Measurements from ENCODE around the gene TMEM259. TPM values are rescaled to one million over a fixed set of nuclear protein-coding genes. Genes with fewer than 3 reads are reported as not detected.

The TMEM259 gene
- total RNA-seq, 1 donor from 2014 or later: 157 TPM

DNA sequence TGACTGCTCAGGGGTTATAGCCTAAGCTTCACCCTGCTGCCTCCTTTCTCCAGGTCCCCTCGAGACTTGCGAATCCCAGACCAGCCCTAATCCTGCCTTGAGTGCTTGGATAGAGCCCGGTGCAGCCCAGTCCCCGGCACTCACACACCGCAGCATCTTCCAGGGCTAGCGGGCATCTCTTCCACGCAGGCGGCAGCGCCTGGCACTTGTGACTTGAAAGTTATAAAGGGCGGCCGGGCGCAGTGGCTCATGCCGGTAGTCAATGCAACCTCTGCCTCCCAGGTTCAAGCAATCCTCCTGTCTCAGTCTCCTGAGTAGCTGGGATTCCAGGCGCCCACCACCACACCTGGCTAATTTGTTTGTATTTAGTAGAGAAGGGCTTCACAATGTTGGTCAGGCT, 34.8 kb downstream of the TMEM259 start:
- H3K27me3 Mint-ChIP-seq (ENCODE audit: unreplicated experiment): no peaks in the 10 kb centered on the region
- H3K27ac Mint-ChIP-seq (ENCODE audit: unreplicated experiment): no peak overlapping the region
- DNase-seq (ENCODE audit: extremely low spot score, unreplicated experiment): no peak
- H3K4me3 Mint-ChIP-seq (ENCODE audit: unreplicated experiment): no peak overlapping the region
- H3K9me3 Mint-ChIP-seq (ENCODE audit: unreplicated experiment): no peaks in the 10 kb centered on the region
- no peak for TF ChIP-seq CTCF (IDR thresholded peaks at IDR 0.05)
- peaks cover 19% of the 10 kb centered on the region for H3K36me3 Mint-ChIP-seq (ENCODE audit: unreplicated experiment)
- peaks cover 19% of the 10 kb centered on the region for H3K4me1 Mint-ChIP-seq (ENCODE audit: unreplicated experiment)

- Mint-ChIP-seq H3K4me3 (ENCODE audit: unreplicated experiment) (peak within 1 kb of the TSS; percentile 95), H3K27me3 (ENCODE audit: unreplicated experiment) (no peaks in the 10 kb centered on the region), H3K36me3 (ENCODE audit: unreplicated experiment) (peaks cover 14% of the 10 kb centered on the region), H3K27ac (ENCODE audit: unreplicated experiment) (peak within 1 kb of the TSS; percentile 94), H3K4me1 (ENCODE audit: unreplicated experiment) (peaks cover 27% of the 10 kb centered on the region), H3K9me3 (ENCODE audit: unreplicated experiment) (no peaks in the 10 kb centered on the region)
- no peak for TF ChIP-seq CTCF (IDR thresholded peaks at IDR 0.05)
- DNase-seq (ENCODE audit: extremely low spot score, unreplicated experiment): peak; percentile 97
Measured at GRCh38 chr19:984165-984967, 36.6 kb downstream of the TMEM259 start, which contains the start of gene WDR18. WDR18 (plus strand) TSS chr19:984345; CDS start chr19:984354, 9 bp downstream.

DNA sequence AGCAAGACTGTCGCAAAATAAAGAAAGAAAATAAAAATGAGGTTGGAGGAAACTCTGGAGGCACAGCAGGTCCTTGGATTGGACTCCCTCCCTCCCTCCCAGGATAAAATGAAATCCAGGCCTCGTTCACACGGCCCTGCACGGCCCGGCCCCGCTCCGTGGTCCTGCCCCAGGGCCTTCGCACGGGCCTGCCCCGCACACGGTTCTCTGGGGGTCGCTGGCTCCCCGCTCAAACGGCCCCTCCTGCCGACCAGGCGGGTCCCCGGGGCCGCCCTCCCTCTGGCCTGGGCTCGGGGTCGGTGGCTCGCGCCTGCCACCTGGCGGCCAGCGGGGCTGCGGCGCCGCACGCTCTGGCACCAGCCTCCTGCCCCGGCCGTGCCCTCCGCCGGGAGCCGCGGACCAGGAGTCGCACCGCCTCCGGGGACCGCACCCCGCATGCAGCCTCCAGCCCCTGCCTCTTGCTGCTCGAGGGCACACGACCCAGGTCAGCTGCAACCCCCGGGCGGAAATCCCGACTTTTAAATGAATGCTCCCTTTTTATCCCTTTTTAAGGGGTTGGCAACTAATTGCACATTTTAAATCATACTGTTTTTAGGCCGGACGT, 38.3 kb downstream of the TMEM259 start:
- Mint-ChIP-seq H3K4me1 (ENCODE audit: unreplicated experiment) (peaks cover 23% of the 10 kb centered on the region), H3K4me3 (ENCODE audit: unreplicated experiment) (peak overlapping the region; percentile 50), H3K27me3 (ENCODE audit: unreplicated experiment) (no peaks in the 10 kb centered on the region), H3K9me3 (ENCODE audit: unreplicated experiment) (no peaks in the 10 kb centered on the region), H3K36me3 (ENCODE audit: unreplicated experiment) (peaks cover 8% of the 10 kb centered on the region), H3K27ac (ENCODE audit: unreplicated experiment) (no peak overlapping the region)
- TF ChIP-seq CTCF (IDR thresholded peaks at IDR 0.05): peak; percentile 98
- peak; percentile 93 for DNase-seq (ENCODE audit: extremely low spot score, unreplicated experiment)

- Mint-ChIP-seq H3K36me3 (ENCODE audit: unreplicated experiment) (peaks cover 2% of the 10 kb centered on the region), H3K27me3 (ENCODE audit: unreplicated experiment) (no peaks in the 10 kb centered on the region), H3K9me3 (ENCODE audit: unreplicated experiment) (no peaks in the 10 kb centered on the region), H3K4me1 (ENCODE audit: unreplicated experiment) (peaks cover 20% of the 10 kb centered on the region), H3K4me3 (ENCODE audit: unreplicated experiment) (no peak overlapping the region), H3K27ac (ENCODE audit: unreplicated experiment) (no peak overlapping the region)
- TF ChIP-seq CTCF (IDR thresholded peaks at IDR 0.05): no peak
- no peak for DNase-seq (ENCODE audit: extremely low spot score, unreplicated experiment)
Measured at GRCh38 chr19:980133-980998, 40.6 kb downstream of the TMEM259 start.
